ENCODE results near the gene PHETA1.

DNA sequence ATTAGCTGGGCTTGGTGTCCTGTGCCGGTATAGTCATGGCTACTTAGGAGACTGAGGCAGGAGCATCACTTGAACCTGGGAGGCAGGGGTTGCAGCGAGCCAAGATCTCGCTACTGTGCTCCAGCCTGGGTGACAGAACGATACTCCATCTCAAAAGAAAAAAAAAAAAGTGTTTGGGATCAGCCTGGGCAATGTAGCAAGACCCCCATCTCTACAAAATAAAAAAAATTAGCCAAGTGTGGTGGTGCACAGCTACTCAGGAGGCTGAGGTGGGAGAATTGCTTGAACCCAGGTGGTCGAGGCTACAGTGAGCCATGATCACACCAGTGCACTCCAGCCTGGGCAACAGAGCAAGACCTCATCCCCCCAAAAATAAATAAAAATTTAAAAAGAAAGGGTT is 47.6 kb downstream of the PHETA1 start:
- no peak for TF ChIP-seq POLR2A (IDR thresholded peaks at IDR 0.05)
- TF ChIP-seq, protein P1, sequence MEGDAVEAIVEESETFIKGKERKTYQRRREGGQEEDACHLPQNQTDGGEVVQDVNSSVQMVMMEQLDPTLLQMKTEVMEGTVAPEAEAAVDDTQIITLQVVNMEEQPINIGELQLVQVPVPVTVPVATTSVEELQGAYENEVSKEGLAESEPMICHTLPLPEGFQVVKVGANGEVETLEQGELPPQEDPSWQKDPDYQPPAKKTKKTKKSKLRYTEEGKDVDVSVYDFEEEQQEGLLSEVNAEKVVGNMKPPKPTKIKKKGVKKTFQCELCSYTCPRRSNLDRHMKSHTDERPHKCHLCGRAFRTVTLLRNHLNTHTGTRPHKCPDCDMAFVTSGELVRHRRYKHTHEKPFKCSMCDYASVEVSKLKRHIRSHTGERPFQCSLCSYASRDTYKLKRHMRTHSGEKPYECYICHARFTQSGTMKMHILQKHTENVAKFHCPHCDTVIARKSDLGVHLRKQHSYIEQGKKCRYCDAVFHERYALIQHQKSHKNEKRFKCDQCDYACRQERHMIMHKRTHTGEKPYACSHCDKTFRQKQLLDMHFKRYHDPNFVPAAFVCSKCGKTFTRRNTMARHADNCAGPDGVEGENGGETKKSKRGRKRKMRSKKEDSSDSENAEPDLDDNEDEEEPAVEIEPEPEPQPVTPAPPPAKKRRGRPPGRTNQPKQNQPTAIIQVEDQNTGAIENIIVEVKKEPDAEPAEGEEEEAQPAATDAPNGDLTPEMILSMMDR (IDR thresholded peaks at IDR 0.05) = no peak
- TF ChIP-seq EP300 (IDR thresholded peaks at IDR 0.05) = no peak
